GM23338 (cell line): ENCODE measurements around the gene PRSS33. TPM values are rescaled to one million over a fixed set of nuclear protein-coding genes. Genes with fewer than 3 reads are reported as not detected.

Experiments
- ATAC-seq: fragments of 200-7000 bp; cut with Tn5 transposase; 3 replicates; pipeline ENCODE4 v1.9.1; 2020
- DNase-seq: peaks from one replicate; pipeline ENCODE4 v3.0.0-alpha.2; 2015; ENCODE audit warnings: low spot score
- H2AFZ ChIP-seq: fragments of 200-600 bp; sonication (generic); 2 replicates; pipeline ENCODE4 v1.8.0; 2016; ENCODE audit warnings: antibody characterized with exemption, mild to moderate bottlenecking, moderate library complexity
- H3F3A ChIP-seq: fragments of 200-600 bp; sonication (generic); replicated peaks from 2 replicates; pipeline ENCODE4 v1.8.0; 2017; ENCODE audit warnings: antibody characterized with exemption, mixed run types, low read depth
- H3K27ac ChIP-seq: fragments of 200-600 bp; sonication (generic); 2 replicates; pipeline ENCODE4 v1.6.1; 2016; ENCODE audit warnings: low read depth
- H3K27me3 ChIP-seq: fragments of 200-600 bp; sonication (generic); 2 replicates; pipeline ENCODE4 v1.8.0; 2016; ENCODE audit warnings: mild to moderate bottlenecking, mixed run types, moderate library complexity; ENCODE audit not compliant: insufficient read depth
- H3K36me3 ChIP-seq: fragments of 200-600 bp; sonication (generic); 2 replicates; pipeline ENCODE4 v1.8.0; 2016; ENCODE audit warnings: mild to moderate bottlenecking; ENCODE audit not compliant: insufficient read depth
- H3K4me1 ChIP-seq: fragments of 200-600 bp; sonication (generic); 2 replicates; pipeline ENCODE4 v1.8.0; 2016; ENCODE audit warnings: mild to moderate bottlenecking, moderate library complexity; ENCODE audit not compliant: insufficient read depth
- H3K4me2 ChIP-seq: fragments of 200-600 bp; sonication (generic); 2 replicates; pipeline ENCODE4 v1.7.1; 2017; ENCODE audit warnings: mixed run types
- H3K4me3 ChIP-seq: fragments of 200-600 bp; sonication (generic); 2 replicates; pipeline ENCODE4 v1.6.1; 2016; ENCODE audit warnings: mixed run types
- H3K79me2 ChIP-seq: fragments of 200-600 bp; sonication (generic); replicated peaks from 2 replicates; pipeline ENCODE4 v1.8.0; 2017; ENCODE audit warnings: mild to moderate bottlenecking; ENCODE audit not compliant: insufficient read depth
- H3K9me2 ChIP-seq: fragments of 200-600 bp; sonication (generic); 2 replicates; pipeline ENCODE4 v1.8.0; 2017; ENCODE audit not compliant: insufficient read depth
- H4K20me1 ChIP-seq: fragments of 200-600 bp; sonication (generic); replicated peaks from 2 replicates; pipeline ENCODE4 v1.8.0; 2017; ENCODE audit warnings: mild to moderate bottlenecking; ENCODE audit not compliant: insufficient read depth
- H3K27ac Mint-ChIP-seq: 2 replicates; pipeline ENCODE4 v1.8.0; 2020; ENCODE audit warnings: inconsistent platforms, mild to moderate bottlenecking, moderate library complexity, mixed read lengths
- H3K27me3 Mint-ChIP-seq: 3 replicates; pipeline ENCODE4 v1.8.0; 2022; ENCODE audit warnings: low read depth, mild to moderate bottlenecking, moderate library complexity, mixed read lengths, inconsistent platforms; ENCODE audit not compliant: insufficient read depth, poor library complexity
- H3K36me3 Mint-ChIP-seq: 3 replicates; pipeline ENCODE4 v1.8.0; 2021; ENCODE audit warnings: low read depth, mild to moderate bottlenecking, inconsistent platforms, moderate library complexity, mixed read lengths
- H3K4me1 Mint-ChIP-seq: 3 replicates; pipeline ENCODE4 v1.8.0; 2020; ENCODE audit warnings: mild to moderate bottlenecking, inconsistent platforms, mixed read lengths
- H3K4me3 Mint-ChIP-seq: 3 replicates; pipeline ENCODE4 v1.8.0; 2021; ENCODE audit warnings: moderate library complexity, mild to moderate bottlenecking, inconsistent platforms, mixed read lengths
- H3K9me3 Mint-ChIP-seq: 3 replicates; pipeline ENCODE4 v1.8.0; 2020; ENCODE audit warnings: moderate library complexity, mild to moderate bottlenecking, inconsistent platforms, mixed read lengths
- CTCF ChIP-seq, 2 experiments: fragments of 200-600 bp in 1 of 2; sonication (generic) in 1 of 2; conservative IDR thresholded peaks; 2 replicates each; pipeline versions ENCODE4 v1.5.1 to v1.6.1; 2016 to 2017; ENCODE audit warnings: antibody characterized with exemption in 2 of 2, low read depth in 2 of 2, mild to moderate bottlenecking in 2 of 2, moderate library complexity in 1 of 2
- EZH2phosphoT487 ChIP-seq: fragments of 200-600 bp; sonication (generic); IDR thresholded peaks from one replicate; pipeline ENCODE4 v1.8.1; 2018; ENCODE audit warnings: antibody characterized with exemption; ENCODE audit not compliant: unreplicated experiment
- JUNB ChIP-seq: IDR thresholded peaks from one replicate; pipeline ENCODE4 v1.6.1; 2016; ENCODE audit warnings: antibody characterized with exemption; ENCODE audit not compliant: unreplicated experiment
- POLR2AphosphoS5 ChIP-seq: IDR thresholded peaks from 2 replicates; pipeline ENCODE4 v1.6.1; 2016; ENCODE audit warnings: antibody characterized with exemption, low read depth
- REST ChIP-seq: IDR thresholded peaks from one replicate; pipeline ENCODE4 v1.6.1; 2018; ENCODE audit warnings: antibody characterized with exemption; ENCODE audit not compliant: unreplicated experiment
- STAT1 ChIP-seq: IDR thresholded peaks from one replicate; pipeline ENCODE4 v1.6.1; 2016; ENCODE audit warnings: antibody characterized with exemption; ENCODE audit not compliant: unreplicated experiment
- ZNF114 ChIP-seq: fragments of 250-450 bp; sonication (Bioruptor Pico); IDR thresholded peaks from 2 replicates; pipeline ENCODE4 v1.5.0; 2020; ENCODE audit warnings: mild to moderate bottlenecking, moderate library complexity
- ZNF331 ChIP-seq: fragments of 250-450 bp; sonication (Bioruptor Pico); IDR thresholded peaks from 2 replicates; pipeline ENCODE4 v1.5.0; 2020; ENCODE audit warnings: low read depth, mild to moderate bottlenecking, moderate library complexity
- ZNF462 ChIP-seq: fragments of 250-450 bp; sonication (Bioruptor Pico); IDR thresholded peaks from 2 replicates; pipeline ENCODE4 v1.5.0; 2020; ENCODE audit warnings: mild to moderate bottlenecking, moderate library complexity
- polyA plus RNA-seq: library from polyadenylated mRNA; unstranded; fragments of >200 nt; fragmentation: Nextera tagmentation; extraction: Ambion mirVana; gene quantifications from 2 replicates; pipeline ENCODE4 v1.2.1, GENCODE V29; 2016
- total RNA-seq: library from RNA; depleted of rRNA; stranded (reverse); fragments of >200 nt; shearing (Covaris generic); gene quantifications from 2 replicates; pipeline ENCODE4 v1.2.3, GENCODE V29; 2014
- TF ChIP-seq, protein P1 (sequence below): IDR thresholded peaks from 2 replicates; pipeline ENCODE4 v1.6.1; 2016; ENCODE audit warnings: antibody characterized with exemption

Gene PRSS33
- total and polyA plus RNA-seq, 2 experiments from 2014 or later: 0.24 to 1.4 TPM

- TF ChIP-seq ZNF462 (no peak), JUNB (no peak), EZH2phosphoT487 (no peak)
Observed at GRCh38 chr16:2822496-2822895, 35.1 kb upstream of the PRSS33 start (continued).

DNA sequence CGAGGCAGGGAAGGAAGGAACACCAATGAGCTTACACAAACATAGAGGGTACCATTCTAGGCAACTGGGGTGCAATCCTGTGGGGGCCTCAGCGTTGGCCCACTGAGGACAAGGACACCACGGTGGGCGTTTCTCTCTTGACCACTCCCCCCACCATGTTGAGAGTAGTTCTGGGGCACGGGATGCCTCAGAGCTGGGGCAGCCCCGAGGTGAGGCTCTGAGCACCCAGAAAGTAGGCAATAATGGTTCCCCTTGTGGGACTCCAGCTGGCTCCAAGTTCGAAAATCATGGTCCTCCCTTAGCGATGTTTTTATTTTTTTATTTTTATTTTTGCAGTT, 34.8 kb upstream of the PRSS33 start:
- no peak overlapping the region for H3K4me3 Mint-ChIP-seq
- Histone ChIP-seq H3K9me2 (no peaks in the 10 kb centered on the region), H3K27me3 (no peaks in the 10 kb centered on the region), H3K4me2 (no peak overlapping the region), H4K20me1 (no peaks in the 10 kb centered on the region), H3F3A (no peaks in the 10 kb centered on the region), H3K79me2 (no peaks in the 10 kb centered on the region), H2AFZ (no peak overlapping the region), H3K4me3 (no peak overlapping the region), H3K36me3 (no peaks in the 10 kb centered on the region), H3K4me1 (no peaks in the 10 kb centered on the region), H3K27ac (no peak overlapping the region)
- no peaks in the 10 kb centered on the region for H3K4me1 Mint-ChIP-seq
- ATAC-seq (no peak), DNase-seq (no peak)
- H3K27ac Mint-ChIP-seq: no peak overlapping the region
- no peaks in the 10 kb centered on the region for H3K36me3 Mint-ChIP-seq
- no peaks in the 10 kb centered on the region for H3K9me3 Mint-ChIP-seq
- peaks cover 6% of the 10 kb centered on the region for H3K27me3 Mint-ChIP-seq
- TF ChIP-seq REST (no peak), STAT1 (no peak), CTCF (conservative IDR thresholded peaks at IDR 0.05; ENCODE audit: low read depth in 2 of 2) (no peak), EZH2phosphoT487 (no peak), ZNF331 (CRISPR knock-in tag) (no peak), JUNB (no peak), POLR2AphosphoS5 (no peak), ZNF114 (no peak)
- TF ChIP-seq, protein P1, sequence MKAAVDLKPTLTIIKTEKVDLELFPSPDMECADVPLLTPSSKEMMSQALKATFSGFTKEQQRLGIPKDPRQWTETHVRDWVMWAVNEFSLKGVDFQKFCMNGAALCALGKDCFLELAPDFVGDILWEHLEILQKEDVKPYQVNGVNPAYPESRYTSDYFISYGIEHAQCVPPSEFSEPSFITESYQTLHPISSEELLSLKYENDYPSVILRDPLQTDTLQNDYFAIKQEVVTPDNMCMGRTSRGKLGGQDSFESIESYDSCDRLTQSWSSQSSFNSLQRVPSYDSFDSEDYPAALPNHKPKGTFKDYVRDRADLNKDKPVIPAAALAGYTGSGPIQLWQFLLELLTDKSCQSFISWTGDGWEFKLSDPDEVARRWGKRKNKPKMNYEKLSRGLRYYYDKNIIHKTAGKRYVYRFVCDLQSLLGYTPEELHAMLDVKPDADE: no peak
